SK-N-SH treated with all-trans-retinoic acid at 6 μM for 48 hours (cell line): ENCODE data around the gene ANKRD65.

Experiments
- ARNTL ChIP-seq: fragments of 450-650 bp; formaldehyde crosslinking; IDR thresholded peaks from 2 replicates; pipeline ENCODE4 v1.5.0; 2020; ENCODE audit warnings: low read depth, mild to moderate bottlenecking, moderate library complexity, borderline replicate concordance
- BACH2 ChIP-seq: fragments of 250-450 bp; sonication (Bioruptor Pico); IDR thresholded peaks from 2 replicates; pipeline ENCODE4 v1.9.0; 2021; ENCODE audit warnings: mild to moderate bottlenecking, borderline replicate concordance
- GLIS3 ChIP-seq: fragments of 250-450 bp; sonication (Bioruptor Pico); IDR thresholded peaks from 2 replicates; pipeline ENCODE4 v1.5.0; 2020; ENCODE audit warnings: mild to moderate bottlenecking, moderate library complexity
- SNAI2 ChIP-seq: fragments of 250-450 bp; sonication (Bioruptor Pico); IDR thresholded peaks from 2 replicates; pipeline ENCODE4 v1.5.0; 2020; ENCODE audit warnings: mild to moderate bottlenecking, moderate library complexity
- TOX ChIP-seq: fragments of 250-450 bp; sonication (Bioruptor Pico); IDR thresholded peaks from 2 replicates; pipeline ENCODE4 v1.8.0; 2021; ENCODE audit warnings: mild to moderate bottlenecking, moderate library complexity, borderline replicate concordance
- ZFP3 ChIP-seq: fragments of 250-450 bp; sonication (Bioruptor Pico); IDR thresholded peaks from 2 replicates; pipeline ENCODE4 v1.5.0; 2020; ENCODE audit warnings: mild to moderate bottlenecking, moderate library complexity
- ZFP30 ChIP-seq: fragments of 450-650 bp; formaldehyde crosslinking; IDR thresholded peaks from 2 replicates; pipeline ENCODE4 v1.5.0; 2022; ENCODE audit warnings: mild to moderate bottlenecking, moderate library complexity
- TF ChIP-seq, protein P1 (sequence below): fragments of 250-450 bp; sonication (Bioruptor Pico); IDR thresholded peaks from 2 replicates; pipeline ENCODE4 v1.5.1; 2020; ENCODE audit warnings: low read depth, mild to moderate bottlenecking, moderate library complexity
- TF ChIP-seq, protein P2 (sequence below): fragments of 250-450 bp; sonication (Bioruptor Pico); IDR thresholded peaks from 2 replicates; pipeline ENCODE4 v1.8.0; 2020; ENCODE audit warnings: mild to moderate bottlenecking, moderate library complexity, borderline replicate concordance

DNA sequence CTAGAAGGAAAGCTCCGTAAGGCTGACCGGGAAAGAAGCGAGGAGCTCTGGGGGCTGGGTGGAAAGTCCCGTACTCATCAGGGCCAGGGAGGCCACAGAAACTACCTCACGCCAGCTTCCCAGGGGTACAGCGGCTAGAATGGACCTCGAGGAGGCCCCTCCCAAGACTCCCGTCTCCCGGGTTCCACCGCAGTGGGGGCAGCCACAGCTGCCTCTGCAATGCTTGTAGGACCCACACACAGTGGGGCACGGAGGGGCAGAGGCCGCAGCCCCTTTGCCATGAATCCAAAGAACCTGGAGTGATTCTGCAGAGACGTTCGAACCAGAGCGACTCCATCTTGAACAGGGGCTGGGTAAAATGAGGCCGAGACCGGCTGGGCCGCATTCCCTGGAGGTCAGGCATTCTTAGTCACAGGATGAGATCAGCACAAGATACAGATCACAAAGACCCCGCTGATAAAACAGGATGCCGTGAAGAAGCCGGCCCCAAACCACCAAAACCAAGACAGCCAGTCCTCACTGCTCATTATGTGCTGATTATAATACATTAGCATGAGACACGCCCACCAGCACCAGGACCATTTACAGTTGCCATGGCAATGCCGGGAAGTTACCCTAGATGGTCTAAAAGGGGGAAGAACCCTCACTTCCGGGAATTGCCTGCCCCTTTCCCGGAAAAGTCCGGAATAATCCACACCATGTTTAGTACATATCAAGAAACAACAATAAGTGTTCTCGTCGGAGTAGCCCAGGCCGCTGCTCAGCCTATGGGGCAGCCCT is 1.6 kb upstream of the ANKRD65 start:
- TF ChIP-seq, protein P1, sequence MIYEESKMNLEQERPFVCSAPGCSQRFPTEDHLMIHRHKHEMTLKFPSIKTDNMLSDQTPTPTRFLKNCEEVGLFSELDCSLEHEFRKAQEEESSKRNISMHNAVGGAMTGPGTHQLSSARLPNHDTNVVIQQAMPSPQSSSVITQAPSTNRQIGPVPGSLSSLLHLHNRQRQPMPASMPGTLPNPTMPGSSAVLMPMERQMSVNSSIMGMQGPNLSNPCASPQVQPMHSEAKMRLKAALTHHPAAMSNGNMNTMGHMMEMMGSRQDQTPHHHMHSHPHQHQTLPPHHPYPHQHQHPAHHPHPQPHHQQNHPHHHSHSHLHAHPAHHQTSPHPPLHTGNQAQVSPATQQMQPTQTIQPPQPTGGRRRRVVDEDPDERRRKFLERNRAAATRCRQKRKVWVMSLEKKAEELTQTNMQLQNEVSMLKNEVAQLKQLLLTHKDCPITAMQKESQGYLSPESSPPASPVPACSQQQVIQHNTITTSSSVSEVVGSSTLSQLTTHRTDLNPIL (CRISPR knock-in tag), result no peak
- TF ChIP-seq SNAI2 (CRISPR knock-in tag) (peak; percentile 97), BACH2 (CRISPR knock-in tag) (no peak), ARNTL (CRISPR knock-in tag) (no peak), ZFP30 (CRISPR knock-in tag) (no peak), ZFP3 (CRISPR knock-in tag) (peak; percentile 87), TOX (CRISPR knock-in tag) (no peak), GLIS3 (CRISPR knock-in tag) (no peak)
- TF ChIP-seq, protein P2, sequence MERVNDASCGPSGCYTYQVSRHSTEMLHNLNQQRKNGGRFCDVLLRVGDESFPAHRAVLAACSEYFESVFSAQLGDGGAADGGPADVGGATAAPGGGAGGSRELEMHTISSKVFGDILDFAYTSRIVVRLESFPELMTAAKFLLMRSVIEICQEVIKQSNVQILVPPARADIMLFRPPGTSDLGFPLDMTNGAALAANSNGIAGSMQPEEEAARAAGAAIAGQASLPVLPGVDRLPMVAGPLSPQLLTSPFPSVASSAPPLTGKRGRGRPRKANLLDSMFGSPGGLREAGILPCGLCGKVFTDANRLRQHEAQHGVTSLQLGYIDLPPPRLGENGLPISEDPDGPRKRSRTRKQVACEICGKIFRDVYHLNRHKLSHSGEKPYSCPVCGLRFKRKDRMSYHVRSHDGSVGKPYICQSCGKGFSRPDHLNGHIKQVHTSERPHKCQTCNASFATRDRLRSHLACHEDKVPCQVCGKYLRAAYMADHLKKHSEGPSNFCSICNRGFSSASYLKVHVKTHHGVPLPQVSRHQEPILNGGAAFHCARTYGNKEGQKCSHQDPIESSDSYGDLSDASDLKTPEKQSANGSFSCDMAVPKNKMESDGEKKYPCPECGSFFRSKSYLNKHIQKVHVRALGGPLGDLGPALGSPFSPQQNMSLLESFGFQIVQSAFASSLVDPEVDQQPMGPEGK (CRISPR knock-in tag), result no peak
